Amniotic stem cell (primary cell): Measurements from ENCODE around the gene OR51B6.
"Not testable (repeated sequence)": the region's sequence is repeated elsewhere in the genome, so short reads cannot be mapped to it uniquely, and the experiment has no call there.

Experiments
- DNase-seq: peaks from one replicate; lab custom pipeline; 2025; lab: John Stamatoyannopoulos, UW

Gene OR51B6, protein sequence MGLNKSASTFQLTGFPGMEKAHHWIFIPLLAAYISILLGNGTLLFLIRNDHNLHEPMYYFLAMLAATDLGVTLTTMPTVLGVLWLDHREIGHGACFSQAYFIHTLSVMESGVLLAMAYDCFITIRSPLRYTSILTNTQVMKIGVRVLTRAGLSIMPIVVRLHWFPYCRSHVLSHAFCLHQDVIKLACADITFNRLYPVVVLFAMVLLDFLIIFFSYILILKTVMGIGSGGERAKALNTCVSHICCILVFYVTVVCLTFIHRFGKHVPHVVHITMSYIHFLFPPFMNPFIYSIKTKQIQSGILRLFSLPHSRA

DNA sequence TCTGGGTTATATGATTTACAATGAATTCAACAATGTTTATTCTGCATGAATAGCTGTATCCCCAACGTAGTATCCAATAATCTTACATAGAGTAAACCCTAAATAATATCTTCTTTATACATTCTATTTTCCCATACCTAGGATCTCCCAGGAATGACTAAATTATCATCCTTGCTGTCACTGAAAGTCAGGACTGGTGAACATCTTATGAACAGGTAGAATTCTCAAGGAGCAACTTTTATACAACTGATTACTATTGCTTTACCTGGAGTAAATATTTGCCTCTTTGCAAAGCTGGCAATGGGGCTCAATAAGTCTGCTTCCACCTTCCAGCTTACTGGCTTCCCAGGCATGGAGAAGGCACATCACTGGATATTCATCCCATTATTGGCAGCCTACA, at the start of gene OR51B6:
TSS of gene OR51B6 (plus strand) at position 301 of the 400 bp plus-strand sequence. CDS start at position 301, 0 bp downstream.
- no peak for DNase-seq

DNA sequence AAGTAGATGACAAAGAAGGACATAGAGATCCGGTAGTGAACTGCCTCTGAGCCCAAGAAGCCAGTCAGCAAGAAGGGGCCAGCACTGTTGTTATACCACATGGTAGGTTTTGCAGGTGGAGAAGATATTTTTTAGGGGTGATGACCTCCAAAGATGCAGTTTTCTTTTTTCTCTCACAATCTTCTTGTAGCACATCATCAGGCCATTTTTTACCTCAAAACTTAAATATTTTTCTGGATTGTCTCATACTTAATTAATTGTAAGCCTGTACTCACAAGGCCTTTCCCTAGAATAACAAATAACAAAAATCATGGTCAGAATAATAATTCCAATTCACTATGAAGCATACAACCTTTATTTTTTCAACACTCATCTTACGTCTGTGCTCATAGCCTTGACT, 49.5 kb upstream of the OR51B6 start, which contains the start of gene OR51B4:
TSS of gene OR51B4 (minus strand) at position 101 of the 400 bp plus-strand sequence. CDS start at position 101, 0 bp downstream.
- DNase-seq, result no peak

DNA sequence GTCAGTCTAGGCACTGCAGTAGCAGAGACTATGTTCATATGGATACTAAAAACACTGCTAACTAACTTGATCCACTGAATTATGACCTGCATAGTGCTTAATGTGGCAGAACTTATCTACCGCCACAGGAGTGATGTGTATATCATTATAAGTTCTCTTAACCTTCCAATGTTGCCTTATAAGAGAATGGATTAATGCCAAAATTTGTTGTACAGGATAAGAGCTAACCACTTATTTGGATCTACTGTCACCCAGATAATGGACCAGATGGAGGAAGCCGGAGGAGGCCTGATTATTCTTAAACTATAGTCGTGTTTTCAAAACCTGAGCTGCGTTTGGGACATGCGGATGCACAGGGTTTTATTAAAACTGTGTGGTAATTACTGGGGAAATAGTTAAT, 47.7 kb upstream of the OR51B6 start:
- no peak for DNase-seq

DNA sequence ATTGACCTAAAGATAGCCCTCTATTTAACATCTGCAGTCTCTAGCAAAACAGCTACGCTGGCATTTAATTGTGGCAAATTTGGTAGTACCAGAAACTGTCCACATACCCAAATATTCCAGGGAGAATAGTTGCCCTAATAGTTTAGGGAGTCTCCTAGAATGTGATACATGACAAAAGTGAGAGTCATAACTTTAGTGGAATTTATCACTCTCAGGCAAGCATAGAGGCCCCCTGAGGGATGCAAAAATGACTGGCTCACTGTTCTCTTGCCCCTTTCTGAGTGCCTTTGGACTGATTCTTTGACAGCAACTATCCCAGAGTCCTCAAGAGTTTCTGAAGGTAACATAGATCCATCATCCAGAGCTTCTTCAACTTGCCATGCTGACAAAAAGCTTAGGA, 47.3 kb upstream of the OR51B6 start:
- no peak for DNase-seq

DNA sequence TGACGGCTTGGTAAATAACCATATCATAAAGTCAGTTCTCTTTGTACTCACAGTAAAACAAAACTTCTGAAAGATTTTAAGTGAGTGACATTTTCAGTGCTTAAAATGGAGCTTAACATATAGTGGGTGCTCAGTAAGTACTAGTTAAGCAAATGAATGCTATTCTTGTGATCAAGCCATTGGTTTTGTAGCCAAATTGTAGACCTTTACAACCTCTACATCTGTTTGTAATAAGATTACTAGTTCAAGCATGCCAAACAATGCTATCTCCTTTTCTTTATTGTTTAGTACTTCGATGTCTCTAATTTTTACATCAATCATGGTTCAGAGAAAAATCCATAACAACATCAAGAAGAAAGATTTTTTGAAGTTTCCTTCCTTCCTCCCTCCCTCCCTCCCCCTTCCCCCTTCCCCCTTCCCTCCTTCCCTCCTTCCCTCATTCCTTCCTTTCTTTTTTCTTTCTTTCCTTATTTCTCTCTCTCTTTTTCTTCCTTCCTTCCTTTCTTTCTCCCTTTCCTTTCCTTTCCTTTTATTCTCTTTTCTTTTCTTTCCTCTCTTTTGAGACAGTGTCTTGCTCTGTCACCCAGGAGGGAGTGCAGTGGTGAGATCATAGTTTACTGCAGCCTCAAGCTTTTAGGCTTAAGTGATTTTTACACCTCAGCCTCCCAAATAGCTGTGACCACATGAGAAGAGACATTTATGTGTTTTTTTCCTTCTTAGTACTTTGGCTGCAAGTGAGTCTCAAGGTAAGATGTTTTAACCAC, 43.9 kb upstream of the OR51B6 start:
- DNase-seq, result no peak

DNA sequence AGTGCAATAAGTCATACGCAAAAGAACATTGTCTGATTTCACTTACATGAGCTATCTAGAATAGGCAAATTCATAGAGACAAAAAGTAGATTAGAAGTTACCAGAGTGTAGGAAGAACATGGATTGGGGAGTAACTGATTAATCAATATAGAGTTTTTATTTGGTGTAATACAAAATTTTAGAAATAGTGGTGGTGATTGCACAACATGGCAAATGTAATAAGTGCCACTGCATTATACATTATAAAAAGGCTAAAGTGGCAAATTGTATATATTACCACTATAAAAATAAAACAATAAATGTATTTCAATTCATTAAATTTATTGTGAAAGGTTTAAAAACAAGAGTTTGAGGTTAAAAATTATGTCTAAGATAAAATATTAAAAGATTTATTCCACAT, 40.9 kb upstream of the OR51B6 start:
- no peak for DNase-seq

DNA sequence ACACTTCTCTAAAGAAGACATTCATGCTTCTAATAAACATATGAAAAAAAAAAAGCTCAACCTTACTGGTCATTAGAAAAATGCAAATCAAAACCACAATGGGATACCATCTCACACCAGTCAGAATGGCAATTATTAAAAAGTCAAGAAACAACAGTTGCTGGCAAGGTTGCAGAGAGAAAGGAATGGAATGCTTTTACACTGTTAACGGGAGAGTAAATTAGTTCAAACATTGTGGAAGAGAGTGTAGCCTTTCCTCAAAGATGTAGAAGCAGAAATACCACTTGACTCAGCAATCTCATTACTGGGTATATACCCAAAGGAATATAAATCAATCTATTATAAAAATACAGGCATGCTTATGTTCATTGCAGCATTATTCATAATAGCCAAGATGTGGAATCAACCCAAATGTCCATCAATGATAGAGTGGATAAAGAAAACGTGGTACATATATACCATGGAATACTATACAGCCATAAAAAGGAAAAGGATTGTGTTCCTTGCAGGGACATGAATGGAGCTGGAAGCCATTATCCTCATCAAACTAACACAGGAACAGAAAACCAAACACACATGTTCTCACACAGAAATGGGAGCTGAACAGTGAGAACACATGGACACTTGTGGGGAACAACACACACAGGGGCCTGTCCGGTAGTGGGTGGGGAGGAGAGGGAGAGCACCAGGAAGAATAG, 37.8 kb upstream of the OR51B6 start:
- not testable (repeated sequence) for DNase-seq

DNA sequence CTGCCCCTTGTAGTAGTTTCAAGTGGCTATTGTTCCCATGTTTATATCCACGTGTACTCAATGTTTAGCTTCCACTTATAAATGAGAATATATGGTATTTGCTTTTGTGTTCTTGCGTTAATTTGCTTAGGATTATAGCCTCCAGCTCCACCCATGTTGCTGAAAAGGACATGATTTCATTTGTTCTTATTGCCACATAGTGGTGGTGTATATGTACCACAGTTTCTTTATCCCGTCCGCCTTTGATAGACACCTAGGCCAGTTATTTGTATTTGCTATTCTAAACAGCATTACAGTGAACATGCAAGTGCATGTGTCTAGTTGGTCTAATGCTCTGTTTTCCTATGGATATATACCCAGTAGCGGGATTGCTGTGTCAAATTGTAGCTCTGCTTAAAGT, 34.0 kb upstream of the OR51B6 start:
- no peak for DNase-seq

DNA sequence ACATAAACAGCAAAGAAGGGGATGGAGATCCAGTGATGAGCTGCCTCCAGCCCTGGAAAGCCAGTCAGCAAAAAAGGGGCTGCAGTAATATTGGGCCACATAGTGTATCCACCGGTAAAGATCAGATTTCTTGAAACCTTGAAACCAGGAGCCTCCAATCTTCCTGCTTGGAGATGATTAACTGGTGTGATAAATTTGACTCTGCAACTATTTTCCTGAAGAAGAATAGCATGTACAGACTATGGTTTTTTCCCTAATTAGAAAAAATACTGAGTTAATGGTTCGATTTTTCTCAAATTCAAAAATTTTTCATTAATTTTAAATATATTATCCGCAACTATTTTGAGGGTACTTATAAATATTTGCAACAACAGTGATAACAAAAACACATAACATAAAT, 27.1 kb upstream of the OR51B6 start, which contains the start of gene OR51B2:
TSS of gene OR51B2 (minus strand) at position 101 of the 400 bp plus-strand sequence. CDS start at position 101, 0 bp downstream.
- DNase-seq, result no peak

DNA sequence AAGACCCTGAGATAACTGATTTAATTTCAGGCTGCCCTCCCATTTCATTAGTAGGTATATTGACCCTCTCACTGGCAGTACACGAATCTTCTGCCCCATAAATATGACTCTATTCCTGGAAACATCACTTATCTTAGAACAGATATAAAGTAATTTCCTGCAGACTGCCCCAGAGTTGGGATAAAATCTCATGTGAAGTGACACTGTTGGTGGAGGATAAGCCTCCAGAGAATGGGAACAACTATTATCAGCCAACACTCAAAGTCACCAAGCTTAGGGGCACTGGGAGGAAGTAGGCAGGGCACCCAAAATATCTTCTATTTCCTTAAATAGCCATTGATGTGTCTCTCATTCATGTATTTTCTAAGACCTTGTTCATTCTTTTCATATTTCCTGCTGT, 16.1 kb upstream of the OR51B6 start:
- no peak for DNase-seq

DNA sequence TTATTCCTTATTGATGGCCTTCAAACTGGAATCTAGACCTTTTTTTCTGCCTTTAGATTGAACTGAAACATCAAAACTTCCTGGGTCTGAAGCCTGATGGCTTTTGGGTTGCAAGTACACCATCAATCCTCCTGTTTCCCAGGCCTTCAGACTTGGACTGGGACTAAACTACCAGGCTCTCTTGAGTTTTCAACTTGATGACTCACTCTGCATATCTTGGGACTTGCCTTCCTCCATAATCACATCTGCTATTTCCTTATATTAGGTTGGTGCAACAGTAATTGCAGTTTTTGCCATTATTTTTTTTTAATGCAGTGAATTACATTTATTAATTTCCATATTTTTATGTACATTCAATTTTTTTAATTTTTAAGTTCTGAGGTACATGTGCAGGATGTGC, 15.0 kb upstream of the OR51B6 start:
- DNase-seq, result no peak

DNA sequence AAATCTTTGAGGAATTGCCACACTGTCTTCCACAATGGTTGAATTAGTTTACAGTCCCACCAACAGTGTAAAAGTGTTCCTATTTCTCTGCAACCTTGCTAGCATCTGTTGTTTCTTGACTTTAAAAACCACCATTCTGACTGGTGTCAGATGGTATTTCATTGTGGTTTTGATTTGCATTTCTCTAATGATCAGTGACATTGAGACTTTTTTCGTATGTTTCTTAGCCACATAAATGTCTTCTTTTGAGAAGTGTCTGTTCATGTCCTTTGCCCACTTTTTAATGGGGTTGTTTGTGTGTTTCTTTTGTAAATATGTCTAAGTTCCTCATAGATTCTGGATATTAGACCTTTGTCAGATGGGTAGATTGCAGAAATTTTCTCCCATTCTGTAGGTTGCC, 14.1 kb upstream of the OR51B6 start:
- not testable (repeated sequence) for DNase-seq

DNA sequence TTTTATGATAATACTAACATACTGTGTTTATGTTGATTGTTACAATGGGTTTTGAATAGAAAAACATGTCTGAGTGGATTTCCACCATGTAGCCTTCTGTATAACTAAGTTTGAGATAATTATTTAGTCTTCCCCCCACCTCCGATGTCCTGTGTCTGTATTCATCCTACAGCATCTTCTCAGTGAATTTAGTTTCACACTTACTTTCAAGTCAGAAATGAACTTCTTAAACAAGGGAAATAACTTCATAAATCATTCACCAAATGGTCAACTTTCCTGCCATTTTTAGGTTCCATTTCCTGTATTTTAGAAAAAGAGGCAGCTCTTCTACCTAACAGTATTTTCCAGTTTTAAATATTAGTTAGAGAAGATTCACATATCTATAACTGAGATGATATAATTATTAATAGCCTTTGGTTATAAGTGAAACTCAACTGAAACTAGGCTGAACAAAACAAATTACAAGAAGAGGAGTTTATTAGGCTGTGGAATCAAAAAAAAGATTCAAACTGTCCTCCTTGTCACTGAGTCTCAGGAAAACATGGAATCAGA, 11.5 kb upstream of the OR51B6 start:
- no peak for DNase-seq

DNA sequence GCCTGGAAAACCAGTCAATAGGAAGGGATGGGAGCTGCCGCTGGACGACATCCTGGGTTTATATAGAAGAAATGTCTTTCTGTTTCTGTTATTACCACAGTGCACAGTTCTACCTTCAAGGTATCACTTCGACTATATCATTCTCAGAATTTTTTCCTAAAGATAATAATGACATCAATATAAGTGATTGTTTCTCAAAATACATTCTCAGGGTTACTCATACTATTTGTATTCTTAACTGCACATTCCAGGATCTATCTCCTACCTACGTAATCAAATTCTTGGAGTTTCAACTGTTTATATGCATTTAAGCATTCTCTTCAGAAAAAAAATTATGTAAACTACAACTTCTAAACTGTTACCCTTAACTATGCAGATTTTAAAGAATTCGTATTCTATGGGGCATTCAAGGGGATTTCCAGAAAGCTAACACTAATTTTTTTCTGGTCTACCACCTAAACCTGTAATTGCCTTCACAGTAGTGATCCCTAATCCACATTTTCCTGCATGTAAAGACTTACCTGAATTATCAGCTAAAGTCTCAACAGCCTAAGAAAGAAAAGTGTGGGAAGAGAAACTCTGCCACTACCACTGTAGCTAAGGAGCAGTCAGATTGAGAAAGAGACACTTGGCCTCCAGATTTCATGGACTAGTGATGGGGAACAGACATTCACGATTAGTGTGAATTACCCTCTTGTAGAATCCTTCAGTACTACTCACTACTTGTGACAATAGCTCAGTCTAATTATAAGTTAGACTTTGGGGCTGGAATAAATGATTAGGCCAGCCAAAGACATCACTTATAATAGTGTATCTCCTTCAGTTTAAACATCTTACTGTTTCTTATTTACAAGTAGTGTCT, 7.6 kb upstream of the OR51B6 start, which contains the start of gene OR51B5:
TSS of gene OR51B5 (minus strand) at position 51 of the 862 bp plus-strand sequence. CDS start at position 51, 0 bp downstream.
- DNase-seq, result no peak

DNA sequence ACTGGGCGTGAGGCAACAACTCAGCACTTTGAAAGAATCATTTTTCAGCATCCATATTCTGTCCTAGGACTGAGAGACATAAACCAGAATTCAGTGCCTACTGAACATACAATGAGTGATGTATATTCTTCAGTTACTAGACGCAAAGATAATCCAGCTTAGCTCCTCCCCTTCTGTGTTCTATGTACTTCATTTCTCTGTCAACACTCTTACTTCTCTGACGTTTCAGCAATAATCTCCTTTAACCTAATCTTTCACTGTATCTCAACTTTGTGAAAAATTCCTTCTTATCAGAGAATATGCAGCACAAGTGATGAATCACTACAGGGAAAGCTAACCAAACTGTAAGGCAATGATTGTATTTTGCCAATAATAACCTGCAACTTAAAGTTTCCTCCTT, 5.5 kb upstream of the OR51B6 start:
- DNase-seq, result no peak

DNA sequence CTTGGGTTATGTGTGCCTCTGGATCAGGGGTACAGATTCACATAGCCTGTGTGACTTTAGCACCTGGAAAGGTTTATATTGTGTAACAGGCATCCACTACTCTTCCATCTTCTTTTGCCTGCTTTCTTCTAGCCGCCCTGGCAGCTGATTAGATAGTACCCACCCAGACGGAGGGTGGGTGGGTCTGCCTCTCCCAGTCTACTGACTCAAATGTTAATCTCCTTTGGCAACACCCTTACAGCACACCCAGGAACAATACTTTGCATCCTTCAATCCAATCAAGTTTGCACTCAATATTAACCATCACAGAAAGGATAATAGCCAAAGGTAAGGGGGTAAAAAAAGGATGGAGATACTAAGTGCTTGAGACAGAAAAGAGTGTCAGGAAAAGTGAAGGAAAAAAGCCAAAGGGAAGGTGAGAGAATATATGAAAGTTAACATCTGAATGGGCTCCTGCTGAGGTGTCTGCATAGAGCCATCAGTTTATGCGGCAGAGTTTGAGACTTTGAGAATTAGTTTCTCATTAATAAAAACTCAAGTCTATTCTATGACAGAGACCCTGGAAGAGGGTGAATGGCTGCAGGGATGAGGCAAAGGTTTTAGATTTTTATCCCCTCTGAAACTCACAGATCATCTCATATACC, 2.6 kb upstream of the OR51B6 start:
- no peak for DNase-seq

DNA sequence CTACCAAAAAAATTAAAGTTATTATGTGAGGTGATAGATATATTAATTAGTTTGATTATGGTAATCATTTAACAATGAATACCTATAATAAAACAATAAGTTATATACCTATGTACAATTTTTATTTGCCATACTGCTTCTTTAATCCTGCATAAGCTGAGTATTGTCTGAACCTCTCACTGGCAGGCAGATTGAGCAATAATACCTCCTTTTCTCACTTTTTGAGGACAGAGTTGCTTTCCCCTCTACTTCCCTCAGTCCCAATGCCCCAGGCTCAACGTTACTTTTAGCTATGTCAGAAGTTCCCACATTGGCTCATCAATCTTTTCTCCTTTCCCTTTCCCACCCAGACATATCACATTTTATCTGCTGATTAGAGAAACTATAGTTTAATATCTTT, 1.8 kb upstream of the OR51B6 start:
- no peak for DNase-seq

DNA sequence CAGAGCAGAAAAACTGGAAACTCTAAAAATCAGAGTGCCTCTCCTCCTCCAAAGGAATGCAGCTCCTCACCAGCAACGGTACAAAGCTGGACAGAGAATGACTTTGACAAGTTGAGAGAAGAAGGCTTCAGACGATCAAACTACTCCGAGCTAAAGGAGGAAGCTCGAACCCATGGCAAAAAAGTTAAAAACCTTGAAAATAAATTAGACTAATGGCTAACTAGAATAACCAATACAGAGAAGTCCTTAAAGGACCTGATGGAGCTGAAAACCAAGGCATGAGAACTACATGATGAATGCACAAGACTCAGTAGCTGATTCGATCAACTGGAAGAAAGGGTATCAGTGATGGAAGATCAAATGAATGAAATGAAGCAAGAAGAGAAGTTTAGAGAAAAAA, 4.7 kb downstream of the OR51B6 start:
- DNase-seq, result not testable (repeated sequence)

DNA sequence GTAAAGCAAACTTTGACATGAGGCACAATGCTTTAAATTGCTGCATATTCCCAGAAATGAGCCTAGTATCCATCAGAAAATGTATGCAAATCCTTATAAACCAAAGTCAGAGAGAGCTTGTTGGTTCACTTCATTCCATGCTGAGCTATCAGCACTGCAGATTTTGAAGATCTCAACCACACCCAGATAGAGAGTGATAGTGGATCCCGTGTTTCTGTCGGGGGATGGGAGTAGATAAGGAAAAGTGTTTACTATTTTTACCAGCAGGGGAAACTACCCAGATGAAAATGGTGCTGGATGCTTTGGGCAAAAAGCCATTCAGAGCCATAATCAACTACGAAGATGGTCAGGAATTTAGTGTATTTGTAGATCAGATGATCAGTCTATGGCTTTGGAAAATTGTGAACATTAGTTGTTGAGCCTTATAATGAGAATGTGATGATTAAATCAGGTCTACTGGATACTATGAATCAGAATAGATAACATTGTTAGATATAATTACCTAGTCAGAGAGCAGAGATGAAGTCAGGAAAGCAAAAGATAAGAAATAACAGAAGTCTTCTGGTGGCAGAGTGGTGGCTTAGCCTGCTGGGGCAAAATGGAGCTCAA, 10.8 kb downstream of the OR51B6 start:
- DNase-seq, result no peak

DNA sequence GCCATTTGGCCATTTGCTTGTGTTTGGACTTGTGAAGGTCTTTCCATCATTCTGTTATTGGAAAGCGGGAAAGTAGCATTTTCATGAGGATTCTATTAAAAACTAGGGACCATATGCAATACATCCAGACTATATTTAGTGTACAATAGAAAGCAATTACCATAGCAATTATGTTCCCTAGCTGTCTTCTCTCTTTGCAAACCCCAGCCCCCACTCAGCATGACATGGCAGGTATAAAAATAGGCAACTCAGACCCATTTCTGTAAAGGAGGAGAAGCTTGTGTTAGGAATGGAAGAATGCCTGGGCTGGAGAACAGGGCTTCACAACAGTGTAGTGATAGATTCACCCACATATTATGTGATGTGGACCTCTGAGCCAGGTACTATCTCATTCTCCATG, 12.4 kb downstream of the OR51B6 start:
- DNase-seq, result no peak
